Measurements from ENCODE around the gene ERBB4.

Gene ERBB4

DNA sequence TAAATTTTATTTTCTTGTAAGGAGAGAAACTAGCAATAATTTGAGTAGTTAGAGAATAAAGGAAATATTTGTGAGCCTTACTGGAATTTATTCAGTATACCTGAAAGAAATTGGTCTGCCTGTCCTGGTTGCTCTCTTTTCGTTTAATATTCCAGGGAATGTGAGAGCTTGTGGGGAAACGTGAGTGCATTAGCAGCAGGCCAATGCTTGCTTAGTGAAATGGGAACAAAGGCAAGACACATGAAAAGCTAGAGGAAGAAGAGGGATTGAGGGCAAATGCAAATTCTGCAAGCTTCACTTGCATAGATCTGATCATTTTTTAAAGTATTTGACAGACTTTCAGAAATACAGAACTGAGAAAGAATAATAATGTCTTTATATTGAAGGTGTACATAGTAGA is 111.0 kb downstream of the ERBB4 start:
- no peak overlapping the region for H3K27ac ChIP-seq
- no peak for TF ChIP-seq ZFX (IDR thresholded peaks at IDR 0.05; ENCODE audit: borderline replicate concordance)
- TF ChIP-seq, protein P1, sequence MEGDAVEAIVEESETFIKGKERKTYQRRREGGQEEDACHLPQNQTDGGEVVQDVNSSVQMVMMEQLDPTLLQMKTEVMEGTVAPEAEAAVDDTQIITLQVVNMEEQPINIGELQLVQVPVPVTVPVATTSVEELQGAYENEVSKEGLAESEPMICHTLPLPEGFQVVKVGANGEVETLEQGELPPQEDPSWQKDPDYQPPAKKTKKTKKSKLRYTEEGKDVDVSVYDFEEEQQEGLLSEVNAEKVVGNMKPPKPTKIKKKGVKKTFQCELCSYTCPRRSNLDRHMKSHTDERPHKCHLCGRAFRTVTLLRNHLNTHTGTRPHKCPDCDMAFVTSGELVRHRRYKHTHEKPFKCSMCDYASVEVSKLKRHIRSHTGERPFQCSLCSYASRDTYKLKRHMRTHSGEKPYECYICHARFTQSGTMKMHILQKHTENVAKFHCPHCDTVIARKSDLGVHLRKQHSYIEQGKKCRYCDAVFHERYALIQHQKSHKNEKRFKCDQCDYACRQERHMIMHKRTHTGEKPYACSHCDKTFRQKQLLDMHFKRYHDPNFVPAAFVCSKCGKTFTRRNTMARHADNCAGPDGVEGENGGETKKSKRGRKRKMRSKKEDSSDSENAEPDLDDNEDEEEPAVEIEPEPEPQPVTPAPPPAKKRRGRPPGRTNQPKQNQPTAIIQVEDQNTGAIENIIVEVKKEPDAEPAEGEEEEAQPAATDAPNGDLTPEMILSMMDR (IDR thresholded peaks at IDR 0.05): no peak

DNA sequence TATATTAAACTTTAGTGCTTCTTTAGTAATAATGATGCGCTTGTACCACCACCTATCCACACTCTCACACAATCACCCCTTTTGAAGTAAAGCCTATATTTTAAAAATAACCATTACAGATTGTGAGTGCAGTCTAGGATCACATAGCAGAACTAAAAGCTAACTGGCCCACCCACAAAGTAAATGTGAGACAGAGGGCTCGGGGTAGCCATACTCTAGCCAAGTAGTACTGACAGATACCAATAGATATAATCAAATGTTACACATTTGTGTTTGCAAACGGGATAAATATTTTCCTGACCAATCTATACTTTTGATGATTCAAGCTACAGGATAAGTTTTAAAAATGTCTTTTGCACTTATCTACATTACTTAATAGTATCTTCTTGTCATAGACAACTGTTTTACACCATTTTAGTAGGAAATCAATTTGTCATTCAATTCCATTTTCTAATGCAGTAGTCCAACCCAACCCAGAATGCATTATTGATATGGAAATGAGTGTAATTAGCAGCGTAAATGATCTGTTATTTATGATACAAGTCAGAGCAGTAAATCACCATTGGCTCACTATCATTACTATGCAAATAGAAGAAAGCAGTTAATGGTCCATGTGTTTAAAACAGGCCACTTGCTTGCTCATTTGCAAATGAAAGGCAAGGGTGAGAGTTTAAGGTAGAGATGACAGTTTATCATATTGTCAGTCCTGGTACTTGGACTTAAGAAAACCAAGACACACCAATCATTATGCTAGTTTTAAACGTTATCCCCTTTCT is 111.8 kb downstream of the ERBB4 start:
- no peak overlapping the region for H3K27ac ChIP-seq
- no peak for TF ChIP-seq ZFX (IDR thresholded peaks at IDR 0.05; ENCODE audit: borderline replicate concordance)
- TF ChIP-seq, protein P1 (IDR thresholded peaks at IDR 0.05): no peak

DNA sequence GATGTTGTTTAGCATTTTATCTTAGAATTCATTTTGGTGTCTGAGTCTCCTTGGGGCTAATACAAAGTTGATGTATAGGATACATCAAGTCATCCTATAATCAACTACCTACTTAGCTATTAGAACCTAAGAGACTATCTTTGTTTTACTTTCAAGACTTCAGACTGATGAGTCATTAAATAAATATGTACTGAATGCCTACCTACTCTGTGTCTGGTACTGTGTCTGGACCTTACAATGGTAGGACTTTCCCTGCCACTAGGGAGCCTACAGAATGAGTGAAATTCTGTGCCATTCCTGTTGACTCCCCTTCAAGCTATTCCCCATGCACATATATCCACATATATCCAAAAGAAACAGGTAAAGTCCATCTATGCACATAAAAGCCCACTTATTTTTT is 114.5 kb downstream of the ERBB4 start:
- H3K27ac ChIP-seq: no peak overlapping the region
- TF ChIP-seq, protein P1 (IDR thresholded peaks at IDR 0.05): no peak
- no peak for TF ChIP-seq ZFX (IDR thresholded peaks at IDR 0.05; ENCODE audit: borderline replicate concordance)

DNA sequence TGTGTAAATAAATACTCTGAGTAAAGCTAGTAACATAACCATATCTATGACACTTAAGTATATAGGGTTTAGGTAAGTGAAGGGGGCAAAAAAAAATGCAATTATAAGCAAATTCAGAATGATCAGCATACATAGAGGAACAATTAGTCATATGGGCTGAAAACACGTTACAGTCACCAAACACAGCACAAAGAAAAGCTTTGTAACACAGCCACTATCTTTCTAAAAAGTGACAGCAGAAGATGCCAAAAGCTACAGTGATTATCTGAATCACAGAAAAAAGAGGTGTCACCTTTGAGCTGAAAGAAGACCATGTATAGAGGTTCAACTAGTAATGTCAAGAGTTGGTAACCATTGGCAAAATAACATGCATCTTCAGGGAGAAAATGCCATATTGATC is 115.5 kb downstream of the ERBB4 start:
- no peak overlapping the region for H3K27ac ChIP-seq
- TF ChIP-seq, protein P1 (IDR thresholded peaks at IDR 0.05): no peak
- no peak for TF ChIP-seq ZFX (IDR thresholded peaks at IDR 0.05; ENCODE audit: borderline replicate concordance)

DNA sequence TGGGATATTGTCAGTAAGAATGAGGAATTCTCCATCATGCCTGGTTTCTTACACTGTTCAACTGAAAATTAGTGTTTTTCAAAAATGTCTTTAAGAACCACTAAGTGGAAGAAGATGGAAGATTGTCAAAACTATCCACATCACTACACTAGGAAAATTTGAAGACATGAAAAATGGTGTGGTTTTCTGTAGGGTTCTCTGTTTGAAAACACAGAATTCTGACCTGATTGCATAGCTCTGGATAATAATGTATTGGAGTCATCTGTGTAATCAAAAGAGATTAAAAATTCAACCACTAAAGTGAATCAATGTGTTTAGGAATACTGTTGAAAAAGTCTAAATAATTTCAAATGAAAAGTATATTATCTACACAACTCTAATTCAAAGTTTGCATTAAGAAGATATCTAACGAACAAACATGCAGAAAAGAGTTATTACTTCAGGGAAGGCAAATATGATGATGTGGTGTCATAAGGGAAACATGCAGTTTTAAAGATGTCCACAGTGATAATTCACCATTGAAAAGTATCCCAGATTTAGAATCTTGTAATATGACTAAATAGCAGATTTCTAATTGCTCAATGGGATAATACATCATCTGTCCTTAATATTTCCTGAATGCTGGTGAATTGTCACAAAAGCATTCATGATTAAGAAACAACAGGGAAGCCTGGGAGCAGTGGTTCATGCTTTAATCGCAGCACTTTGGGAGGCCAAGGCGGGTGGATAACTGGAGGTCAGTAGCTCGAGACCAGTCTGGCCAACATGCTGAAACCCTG is 116.9 kb downstream of the ERBB4 start:
- TF ChIP-seq, protein P1 (IDR thresholded peaks at IDR 0.05): no peak
- TF ChIP-seq ZFX (IDR thresholded peaks at IDR 0.05; ENCODE audit: borderline replicate concordance): no peak
- no peak overlapping the region for H3K27ac ChIP-seq

DNA sequence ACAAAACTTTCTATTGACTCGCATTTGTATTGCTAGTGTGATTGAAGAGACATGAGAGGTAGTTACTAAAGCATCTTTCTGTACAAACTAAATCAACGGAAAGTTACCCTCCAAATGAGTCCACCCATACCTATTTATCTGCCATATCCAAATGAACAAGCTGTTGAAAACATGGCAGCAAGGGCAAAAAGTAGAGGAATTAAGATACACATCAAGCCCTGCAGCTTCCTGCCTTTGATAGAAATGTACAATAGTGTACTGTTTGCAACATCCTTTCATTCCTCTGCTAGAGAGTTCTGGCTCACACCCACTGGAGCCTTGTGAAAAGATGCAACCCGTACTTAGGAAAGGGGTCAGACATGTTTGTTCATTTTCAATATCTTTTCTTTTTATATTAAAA is 122.5 kb downstream of the ERBB4 start:
- TF ChIP-seq, protein P1 (IDR thresholded peaks at IDR 0.05): no peak
- TF ChIP-seq ZFX (IDR thresholded peaks at IDR 0.05; ENCODE audit: borderline replicate concordance): no peak
- no peak overlapping the region for H3K27ac ChIP-seq

DNA sequence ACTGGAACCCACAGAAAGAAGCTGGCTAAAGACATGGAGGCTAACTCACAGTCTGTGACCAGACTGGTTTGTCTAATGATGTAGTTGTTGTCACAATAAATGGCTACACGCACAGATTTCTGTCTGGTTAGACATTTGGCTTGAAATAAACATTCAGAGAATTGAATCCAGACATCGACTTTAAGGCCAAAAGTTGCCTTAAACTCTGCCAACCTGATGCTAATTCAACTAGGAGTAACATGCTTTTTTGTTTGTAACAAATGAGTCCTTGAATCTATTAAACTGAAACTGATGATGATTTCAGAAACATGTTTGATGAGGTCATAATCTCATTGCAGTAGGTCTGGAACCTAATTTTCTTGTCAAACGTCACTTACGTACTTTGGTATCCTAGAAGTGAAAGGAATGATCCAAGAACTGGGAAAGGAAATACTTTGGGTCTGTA is 123.8 kb downstream of the ERBB4 start:
- TF ChIP-seq, protein P1 (IDR thresholded peaks at IDR 0.05): no peak
- TF ChIP-seq ZFX (IDR thresholded peaks at IDR 0.05; ENCODE audit: borderline replicate concordance): no peak
- no peak overlapping the region for H3K27ac ChIP-seq

Data from 22Rv1 (cell line).